ENCODE measurements around the gene GHDC.
"Not testable (repeated sequence)": the region's sequence is repeated elsewhere in the genome, so short reads cannot be mapped to it uniquely, and the experiment has no call there.

Gene GHDC

DNA sequence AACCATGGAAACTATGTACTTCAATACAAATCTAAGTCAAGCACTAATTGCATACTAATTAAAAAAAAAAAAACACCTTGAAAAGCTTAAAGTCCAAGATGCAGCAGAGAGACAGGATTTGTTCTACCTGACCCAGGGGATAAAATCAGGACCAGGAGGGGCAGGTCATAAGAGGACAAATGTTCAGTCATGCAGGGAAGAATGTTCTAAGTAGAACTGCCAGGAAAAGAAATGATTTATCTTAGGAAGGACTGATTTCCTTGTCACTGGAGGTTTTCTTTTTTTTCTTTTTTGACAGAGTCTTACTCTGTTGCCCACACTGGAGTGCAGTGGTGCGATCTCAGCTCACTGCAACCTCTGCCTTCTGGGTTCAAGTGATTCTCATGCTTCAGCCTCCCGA, 9.1 kb upstream of the GHDC start:
- DNase-seq (ENCODE audit: low read depth in 3 of 3), result no peak

GRCh38 chr17:42202696-42203095, 8.4 kb upstream of the GHDC start:
- no peak for DNase-seq (ENCODE audit: low read depth in 3 of 3)

DNA sequence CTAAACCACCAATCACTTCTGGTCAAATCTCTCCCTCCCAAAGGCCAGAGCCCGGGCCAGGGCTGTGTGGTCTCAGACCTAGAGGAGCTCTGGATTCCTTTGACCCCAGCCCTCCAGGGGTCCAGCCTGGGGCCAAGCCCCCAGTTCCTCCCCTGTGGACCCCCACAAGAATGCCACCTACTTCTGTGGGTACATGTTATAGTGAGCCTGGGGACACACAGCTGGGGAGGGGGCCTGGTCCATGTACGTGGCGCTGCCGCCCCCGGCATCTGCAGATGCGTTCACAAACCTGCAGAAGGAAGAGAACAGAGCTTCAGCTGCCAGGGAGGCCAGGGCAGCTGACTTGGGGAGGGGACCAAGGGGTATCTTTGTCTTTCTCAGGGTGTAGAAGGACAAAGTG, 7.9 kb upstream of the GHDC start:
- no peak for DNase-seq (ENCODE audit: low read depth in 3 of 3)

DNA sequence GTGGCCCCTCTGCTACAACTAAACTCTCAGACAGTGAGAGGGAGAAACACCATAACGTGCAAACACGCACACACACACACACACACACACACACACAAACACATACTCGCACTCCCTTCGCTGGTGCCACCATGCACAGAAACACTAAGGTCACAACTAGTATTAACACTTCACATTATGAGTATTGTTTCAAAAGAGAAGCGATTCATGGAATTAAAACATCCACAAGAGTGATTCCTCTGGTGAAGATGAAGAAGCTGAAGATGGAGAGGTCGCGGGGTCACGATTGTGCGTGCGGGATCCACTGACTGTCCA, 7.1 kb upstream of the GHDC start:
- DNase-seq (ENCODE audit: low read depth in 3 of 3), result no peak

DNA sequence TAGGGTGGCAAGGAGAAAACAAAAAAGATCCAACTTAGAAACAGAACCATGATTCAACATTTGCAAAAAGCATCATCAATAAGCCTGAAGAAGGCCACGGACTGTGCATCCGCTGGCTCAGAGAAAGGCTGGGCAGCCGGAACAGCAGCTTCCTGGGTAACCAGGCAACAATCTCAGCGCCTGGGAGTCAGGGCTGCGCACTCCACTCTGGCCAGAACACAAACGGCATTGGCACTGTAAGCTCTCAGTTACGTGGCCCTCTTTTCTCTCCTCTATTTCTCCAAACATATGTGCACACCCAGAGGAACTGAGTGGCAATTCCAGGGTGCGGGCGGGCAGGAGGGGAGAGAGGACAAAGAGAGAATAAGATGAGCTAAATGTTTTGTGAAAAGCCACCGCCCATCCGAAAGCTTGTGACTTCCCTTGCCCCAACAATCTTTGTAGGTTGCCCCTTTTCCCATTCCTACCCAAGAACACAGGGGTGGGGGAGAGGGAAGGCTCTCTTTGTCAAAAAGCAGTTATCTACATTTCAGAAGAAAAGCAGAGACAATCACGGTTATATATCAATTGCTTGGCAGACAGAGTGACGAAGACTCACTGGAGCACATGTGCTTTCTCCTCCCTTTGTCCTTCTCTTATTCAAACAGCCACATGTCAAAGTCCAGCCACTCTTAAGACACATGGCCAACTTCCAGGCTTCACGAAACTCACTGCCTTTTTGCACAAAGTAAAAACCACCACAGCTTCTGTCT, 6.6 kb upstream of the GHDC start:
- DNase-seq (ENCODE audit: low read depth in 3 of 3), result no peak

- DNase-seq (ENCODE audit: low read depth in 3 of 3), result no peak
Measured at GRCh38 chr17:42199416-42200011, 5.2 kb upstream of the GHDC start.

GRCh38 chr17:42198897-42199296, 4.6 kb upstream of the GHDC start:
- no peak for DNase-seq (ENCODE audit: low read depth in 3 of 3)

DNA sequence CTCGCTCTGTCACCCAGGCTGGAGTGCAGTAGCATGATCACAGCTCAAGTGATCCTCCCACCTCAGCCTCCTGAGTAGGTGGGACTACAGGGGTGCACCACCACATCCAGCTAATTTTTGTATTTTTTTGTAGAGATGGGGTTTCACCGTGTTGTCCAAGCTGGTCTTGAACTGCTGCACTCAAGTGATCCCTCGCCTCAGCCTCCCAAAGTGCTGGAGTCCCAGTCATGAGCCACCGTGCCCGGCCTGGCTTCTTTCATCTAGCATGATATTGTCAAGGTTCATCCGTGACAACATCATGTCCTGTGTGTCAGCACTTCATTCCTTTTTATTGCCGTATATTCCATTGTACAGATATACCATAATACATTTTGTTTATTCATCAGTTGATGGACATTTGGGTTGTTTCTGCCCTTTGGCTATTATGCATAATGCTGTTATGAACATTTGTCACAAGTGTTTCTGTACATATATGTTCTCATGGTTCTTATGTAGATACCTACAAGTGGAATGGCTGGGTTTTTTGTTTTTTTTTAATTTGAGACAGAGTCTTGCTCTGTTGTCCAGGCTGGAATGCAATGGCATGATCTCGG, 3.4 kb upstream of the GHDC start:
- no peak for DNase-seq (ENCODE audit: low read depth in 3 of 3)

DNA sequence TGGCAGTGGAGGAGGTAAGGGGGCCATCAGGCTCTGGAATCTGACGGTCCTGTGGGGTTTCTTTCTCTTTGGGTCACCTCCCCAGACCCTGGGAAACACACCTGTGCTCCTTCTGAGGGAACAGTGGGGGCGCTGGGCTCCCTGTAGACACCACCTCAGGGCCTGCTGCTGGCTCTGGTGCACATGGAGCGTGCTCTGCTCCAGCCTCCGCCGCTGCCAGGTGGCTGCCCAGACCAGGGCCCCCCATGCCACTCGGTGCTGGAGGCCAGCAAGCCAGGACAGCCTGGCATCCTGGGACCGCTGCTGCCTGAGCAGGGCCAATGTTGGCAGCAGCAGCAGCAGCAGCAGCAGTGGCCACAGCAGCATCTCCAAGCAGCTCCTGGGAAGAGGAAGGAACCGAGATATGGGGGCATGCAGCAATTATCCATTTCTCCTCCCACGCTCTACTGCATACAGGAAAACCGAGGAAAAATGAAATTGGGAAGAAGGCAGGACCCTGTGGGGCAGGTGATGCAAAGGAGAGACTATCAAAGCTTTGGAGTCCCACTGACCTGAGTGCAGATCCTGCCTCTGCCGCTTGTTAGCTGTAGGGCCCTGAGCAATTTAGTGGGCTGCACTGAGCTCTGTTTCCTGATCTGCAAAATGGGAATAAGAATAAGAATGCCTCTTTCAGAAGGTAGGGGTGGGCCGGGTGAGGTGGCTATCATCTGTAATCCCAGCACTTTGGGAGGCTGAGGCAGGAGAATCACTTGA, 902 bp downstream of the GHDC start:
- DNase-seq (ENCODE audit: low read depth in 3 of 3), result no peak

GRCh38 chr17:42192189-42193126, 1.8 kb downstream of the GHDC start:
- no peak for DNase-seq (ENCODE audit: low read depth in 3 of 3)

- no peak for DNase-seq (ENCODE audit: low read depth in 3 of 3)
Measured at GRCh38 chr17:42191275-42191608, 3.1 kb downstream of the GHDC start.

DNA sequence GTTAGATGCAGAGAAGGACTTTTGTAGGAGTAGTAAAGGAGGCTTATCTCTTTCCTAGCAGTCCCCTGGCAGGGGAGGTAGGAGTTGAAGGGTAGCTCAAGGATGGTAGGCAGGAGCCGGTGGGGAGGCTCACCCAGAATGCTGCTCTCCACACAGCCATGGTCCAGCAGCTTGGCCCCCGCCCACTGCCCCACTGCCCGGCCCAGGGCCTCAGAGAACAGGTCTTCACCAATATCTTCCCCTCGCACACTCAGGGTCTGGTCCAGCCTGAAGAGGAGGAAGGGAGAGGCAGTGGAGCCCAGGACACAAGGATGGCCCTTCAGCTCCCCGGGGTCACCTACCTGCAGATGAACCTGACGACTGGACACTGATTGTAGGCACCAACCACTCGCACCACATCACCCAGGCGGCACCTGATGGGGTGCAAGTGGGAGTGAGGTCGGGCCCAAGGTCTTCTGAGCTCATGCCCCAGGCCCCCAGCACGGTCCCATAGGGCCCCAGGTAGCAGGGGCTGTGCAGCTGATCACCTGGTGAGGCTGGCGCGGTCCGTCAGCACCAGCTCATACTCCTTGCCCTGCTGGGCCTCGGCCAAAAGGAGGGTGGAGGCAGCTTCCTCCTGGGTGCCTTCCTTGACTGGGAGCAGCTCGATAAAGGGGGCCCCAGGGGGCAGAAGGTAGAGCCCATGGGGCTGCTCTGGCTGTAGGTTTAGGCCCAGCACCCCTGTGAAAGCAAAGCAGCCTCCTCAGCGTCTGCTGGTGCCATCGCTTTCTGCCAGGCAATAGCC, 3.6 kb downstream of the GHDC start:
- DNase-seq (ENCODE audit: low read depth in 3 of 3), result no peak

GRCh38 chr17:42189651-42189965, 4.7 kb downstream of the GHDC start:
- DNase-seq (ENCODE audit: low read depth in 3 of 3), result no peak

DNA sequence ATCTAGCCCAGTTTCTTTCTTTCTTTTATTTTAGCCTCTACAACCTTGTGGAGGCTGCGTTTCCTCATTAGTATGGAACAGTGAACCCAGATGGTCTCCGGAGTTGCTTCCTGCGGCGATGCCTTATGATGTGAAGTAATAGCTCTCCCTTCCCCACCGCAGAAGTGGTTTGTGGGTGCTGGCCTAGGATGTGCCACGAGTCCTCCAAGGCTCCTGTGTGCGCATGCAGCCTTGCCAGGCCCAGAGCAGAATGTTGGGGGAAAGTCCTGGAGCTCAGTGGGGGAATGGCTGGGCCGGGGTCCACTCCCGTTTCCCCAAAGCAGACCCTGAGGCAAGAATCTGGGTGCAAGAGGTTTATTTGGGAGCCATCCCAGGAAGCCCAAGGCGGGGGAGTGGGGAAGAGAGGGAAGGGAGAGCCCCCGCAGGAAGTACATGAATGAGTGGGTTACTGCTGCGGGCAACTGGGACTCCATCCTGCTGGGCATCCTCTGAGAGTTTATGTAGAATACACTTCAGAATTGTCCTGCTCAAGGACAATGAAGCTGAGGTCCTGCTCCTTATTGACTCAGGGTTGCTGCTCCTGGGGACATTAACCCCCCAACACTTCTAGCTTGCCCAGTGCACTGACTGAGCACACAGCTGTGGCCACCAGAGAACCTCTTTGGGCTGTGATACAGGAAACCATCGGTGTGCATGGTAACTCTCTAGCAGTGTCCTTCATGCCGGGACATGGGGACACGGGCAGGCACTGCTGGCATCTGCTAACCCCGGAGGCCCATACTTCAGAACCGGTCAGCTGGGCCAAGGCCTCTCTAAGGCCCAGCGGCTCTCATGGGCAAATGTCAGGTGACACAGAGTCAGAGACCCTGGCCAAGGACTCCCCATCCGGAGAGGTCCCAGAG, 5.3 kb downstream of the GHDC start:
- DNase-seq (ENCODE audit: low read depth in 3 of 3), result no peak

DNA sequence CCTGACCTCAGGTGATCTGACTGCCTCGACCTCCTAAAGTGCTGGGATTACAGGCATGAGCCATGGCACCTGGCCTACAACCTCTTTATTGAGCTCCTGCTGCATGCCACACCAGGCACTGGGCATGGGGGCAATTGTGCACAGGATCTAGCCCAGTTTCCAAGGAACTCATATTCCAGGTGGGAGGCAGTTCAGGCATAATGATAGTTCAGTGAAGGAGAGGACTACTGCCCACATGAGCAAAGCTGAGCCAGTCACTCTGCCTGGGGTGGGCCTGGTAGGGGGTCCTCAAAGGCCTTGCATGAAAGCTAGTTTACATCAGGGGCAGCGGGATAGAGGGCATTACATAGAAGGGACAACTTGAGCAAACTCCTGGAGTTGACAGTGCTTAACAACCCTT, 6.5 kb downstream of the GHDC start:
- DNase-seq (ENCODE audit: low read depth in 3 of 3), result no peak

DNA sequence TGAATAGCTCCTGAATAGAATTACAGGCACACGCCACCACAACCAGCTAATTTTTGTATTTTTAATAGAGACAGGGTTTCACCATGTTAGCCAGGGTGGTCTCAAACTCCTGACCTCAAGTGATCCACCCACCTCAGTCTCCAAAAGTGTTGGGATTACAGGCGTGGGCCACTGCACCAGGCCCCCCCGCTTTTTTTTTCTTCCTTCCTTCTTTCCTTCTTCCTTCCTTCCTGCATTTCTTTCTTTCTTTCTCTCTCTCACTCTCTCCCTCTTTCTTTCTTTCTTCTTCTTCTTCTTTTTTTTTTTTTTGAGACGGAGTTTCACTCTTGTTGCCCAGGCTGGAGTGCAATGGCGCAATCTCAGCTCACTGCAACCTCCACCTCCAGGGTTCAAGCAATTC, 8.1 kb downstream of the GHDC start:
- not testable (repeated sequence) for DNase-seq (ENCODE audit: low read depth in 3 of 3)

- DNase-seq (ENCODE audit: low read depth in 3 of 3), result no peak
Measured at GRCh38 chr17:42185621-42185930, 8.7 kb downstream of the GHDC start.

DNA sequence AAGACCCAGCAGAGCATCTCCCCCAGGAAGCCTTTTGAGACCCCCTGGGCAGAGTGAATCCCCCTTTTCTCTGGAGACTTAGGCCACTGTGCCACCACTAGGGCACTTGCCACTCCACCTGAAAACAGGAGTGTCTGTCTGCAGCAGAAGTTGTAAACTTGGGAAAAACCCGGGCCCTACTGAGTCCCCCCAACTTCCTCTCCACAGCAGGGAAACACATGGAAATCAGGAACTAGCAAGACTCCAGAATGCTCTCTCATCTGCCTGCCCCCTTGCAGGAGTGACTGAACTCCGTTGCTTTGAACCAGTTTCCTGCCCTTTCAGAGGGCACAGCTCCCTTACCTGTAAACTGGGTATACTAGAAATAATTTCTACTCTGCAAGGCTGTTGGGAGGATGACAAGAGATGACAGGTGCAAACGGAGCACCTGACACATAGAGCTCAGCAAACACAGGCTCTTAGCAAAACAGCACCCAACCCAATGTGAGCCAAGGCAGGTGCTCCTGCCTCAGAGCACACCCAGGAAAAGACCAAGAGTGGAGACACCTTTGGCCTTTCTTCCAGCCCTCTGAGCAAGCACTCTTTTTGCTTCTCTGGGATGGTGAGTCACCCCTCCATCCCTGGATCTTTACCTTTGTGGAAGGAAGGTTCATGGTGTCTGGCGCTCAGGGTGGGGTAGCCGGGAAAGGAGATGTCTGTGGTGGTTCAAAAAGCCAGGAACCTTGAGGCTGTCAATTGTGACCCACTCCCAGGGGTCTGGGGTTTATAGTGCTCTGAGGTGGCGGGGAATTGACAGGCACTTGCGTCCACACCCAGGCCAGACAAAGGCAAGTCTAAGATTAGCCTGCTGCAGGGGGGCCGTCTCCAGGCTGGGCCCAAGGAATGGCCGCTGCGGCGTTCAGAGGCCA, 9.3 kb downstream of the GHDC start, which contains the start of gene HCRT:
HCRT (minus strand) TSS at position 740 of the 908 bp plus-strand sequence; CDS start at position 653, 87 bp downstream.
- no peak for DNase-seq (ENCODE audit: low read depth in 3 of 3)

All from stimulated activated CD4-positive, alpha-beta T cell treated with anti-CD3 and anti-CD28 coated beads, TNF-alpha, amount 100 ng/mL, for 24 hours (primary cell).